Measurements from ENCODE around the gene ZNF792.
"Not testable (repeated sequence)": the region's sequence is repeated elsewhere in the genome, so short reads cannot be mapped to it uniquely, and the experiment has no call there.

ZNF792 gene

GRCh38 chr19:34963573-34964406, at the start of gene ZNF792:
ZNF792 (minus strand) TSS chr19:34964229; CDS start chr19:34963662, 567 bp downstream.
- no peak for FAIRE-seq
- peak; percentile 71 for DNase-seq (ENCODE audit: insufficient read length, low spot score)
- TF ChIP-seq POLR2A (IDR thresholded peaks at IDR 0.05; ENCODE audit: low read depth, low read length) = no peak

GRCh38 chr19:35013041-35013819, 49.2 kb upstream of the ZNF792 start:
- DNase-seq (ENCODE audit: insufficient read length, low spot score) (peak; percentile 64), FAIRE-seq (no peak)
- no peak for TF ChIP-seq POLR2A (IDR thresholded peaks at IDR 0.05; ENCODE audit: low read depth, low read length)

- DNase-seq (ENCODE audit: insufficient read length, low spot score) (no peak), FAIRE-seq (no peak)
- no peak for TF ChIP-seq POLR2A (IDR thresholded peaks at IDR 0.05; ENCODE audit: low read depth, low read length)
Measured at GRCh38 chr19:35011737-35012682, 48.0 kb upstream of the ZNF792 start.

GRCh38 chr19:35011091-35011689, 47.2 kb upstream of the ZNF792 start:
- no peak for TF ChIP-seq POLR2A (IDR thresholded peaks at IDR 0.05; ENCODE audit: low read depth, low read length)
- DNase-seq (ENCODE audit: insufficient read length, low spot score) = no peak
- FAIRE-seq = no peak

- no peak for DNase-seq (ENCODE audit: insufficient read length, low spot score)
- no peak for FAIRE-seq
- no peak for TF ChIP-seq POLR2A (IDR thresholded peaks at IDR 0.05; ENCODE audit: low read depth, low read length)
Measured at GRCh38 chr19:35009424-35010415, 45.7 kb upstream of the ZNF792 start.

GRCh38 chr19:35008891-35009341, 44.9 kb upstream of the ZNF792 start:
- FAIRE-seq = no peak
- TF ChIP-seq POLR2A (IDR thresholded peaks at IDR 0.05; ENCODE audit: low read depth, low read length) = no peak
- DNase-seq (ENCODE audit: insufficient read length, low spot score) = no peak

GRCh38 chr19:35007427-35007826, 43.4 kb upstream of the ZNF792 start:
- not testable (repeated sequence) for FAIRE-seq; DNase-seq (ENCODE audit: insufficient read length, low spot score)

- TF ChIP-seq POLR2A (IDR thresholded peaks at IDR 0.05; ENCODE audit: low read depth, low read length) = no peak
- FAIRE-seq (no peak), DNase-seq (ENCODE audit: insufficient read length, low spot score) (no peak)
Measured at GRCh38 chr19:35006999-35007365, 43.0 kb upstream of the ZNF792 start.

- no peak for DNase-seq (ENCODE audit: insufficient read length, low spot score)
- TF ChIP-seq POLR2A (IDR thresholded peaks at IDR 0.05; ENCODE audit: low read depth, low read length) = no peak
- FAIRE-seq = no peak
Measured at GRCh38 chr19:35006342-35006998, 42.4 kb upstream of the ZNF792 start.

- DNase-seq (ENCODE audit: insufficient read length, low spot score); FAIRE-seq: not testable (repeated sequence)
Measured at GRCh38 chr19:35006007-35006341, 41.9 kb upstream of the ZNF792 start.

- no peak for DNase-seq (ENCODE audit: insufficient read length, low spot score)
- FAIRE-seq = no peak
- TF ChIP-seq POLR2A (IDR thresholded peaks at IDR 0.05; ENCODE audit: low read depth, low read length) = no peak
Measured at GRCh38 chr19:35005256-35005977, 41.4 kb upstream of the ZNF792 start.

Data from H54 (cell line).